HG03432 (cell line): ENCODE results near the gene PLIN5.

Source experiments
- ATAC-seq: cut with Tn5 transposase; IDR thresholded peaks from one replicate; pipeline ENCODE4 v1.9.1; 2021; ENCODE audit warnings: mild to moderate bottlenecking, moderate library complexity; ENCODE audit not compliant: unreplicated experiment

The PLIN5 gene

GRCh38 chr19:4493104-4493928 is 41.7 kb downstream of the PLIN5 start:
- ATAC-seq = no peak

GRCh38 chr19:4492337-4493103 is 42.5 kb downstream of the PLIN5 start:
- ATAC-seq = no peak

GRCh38 chr19:4491446-4491845 is 43.6 kb downstream of the PLIN5 start:
- ATAC-seq = no peak

GRCh38 chr19:4488496-4488895 is 46.5 kb downstream of the PLIN5 start:
- no peak for ATAC-seq

- no peak for ATAC-seq
These were observed 47.5 kb downstream of the PLIN5 start for GRCh38 chr19:4487572-4487971.

- no peak for ATAC-seq
These were observed 51.6 kb downstream of the PLIN5 start for GRCh38 chr19:4483385-4483784.

- ATAC-seq = no peak
These were observed 52.2 kb downstream of the PLIN5 start for GRCh38 chr19:4482721-4483364.

GRCh38 chr19:4477034-4477801 is 57.8 kb downstream of the PLIN5 start:
- no peak for ATAC-seq

GRCh38 chr19:4474514-4475022 is 60.5 kb downstream of the PLIN5 start:
- ATAC-seq = no peak

- no peak for ATAC-seq
These were observed 61.1 kb downstream of the PLIN5 start for GRCh38 chr19:4473763-4474513.

- no peak for ATAC-seq
These were observed 61.8 kb downstream of the PLIN5 start for GRCh38 chr19:4473011-4473762.
